B cell (primary cell): ENCODE data around the gene PNN. TPM values are rescaled to one million over a fixed set of nuclear protein-coding genes. Genes with fewer than 3 reads are reported as not detected.
A peak's percentile ranks its signal among the peaks of the same experiment; 100 is the strongest.

ENCODE experiments used
- ATAC-seq: fragments of 200-7000 bp; cut with Tn5 transposase; one replicate; pipeline ENCODE4 v1.10.0; 2021; ENCODE audit warnings: low read depth, mild to moderate bottlenecking, moderate number of reproducible peaks, moderate library complexity
- CTCF ChIA-PET: fragments of 350-600 bp; sonication (Branson Sonifier 250); formaldehyde crosslinking; loops from one replicate; lab custom pipeline; 2021; ENCODE audit warnings: antibody characterized with exemption, inconsistent platforms; lab: Charles Lee
- POLR2A ChIA-PET: fragments of 350-600 bp; sonication (Branson Sonifier 250); formaldehyde crosslinking; loops from one replicate; lab custom pipeline; 2021; ENCODE audit warnings: antibody characterized with exemption; lab: Charles Lee
- DNase-seq: peaks from one replicate; pipeline ENCODE4 v3.0.0; 2013
- H2AFZ ChIP-seq: 2 replicates; pipeline ENCODE4 v1.6.1; 2012; ENCODE audit warnings: mild to moderate bottlenecking, low read depth, low read length; ENCODE audit not compliant: insufficient read depth, poor library complexity, severe bottlenecking
- H3K27ac ChIP-seq, 2 donors: 1 replicate in 1 of 2; 2 replicates in 1 of 2; pipeline ENCODE4 v1.5.1; 2012 to 2013; ENCODE audit warnings: low read length in 2 of 2, mild to moderate bottlenecking in 2 of 2, moderate library complexity in 1 of 2
- H3K27me3 ChIP-seq, 4 experiments: fragments of 200-600 bp in 1 of 4; sonication (generic) in 1 of 4; replicated peaks in 1 of 4; 1 replicate in 2 of 4; 2 replicates in 2 of 4; pipeline versions ENCODE4 v1.6.1 to v1.7.0; 2013 to 2016; ENCODE audit warnings: low read length in 3 of 4, mild to moderate bottlenecking in 2 of 4, mixed read lengths in 1 of 4, moderate library complexity in 1 of 4; ENCODE audit not compliant: insufficient read depth in 4 of 4, control insufficient read depth in 3 of 4; ENCODE audit errors: control extremely low read depth in 1 of 4
- H3K36me3 ChIP-seq, 2 experiments: replicated peaks in 1 of 2; 1 replicate in 1 of 2; 2 replicates in 1 of 2; pipeline versions ENCODE4 v1.6.1 to v1.7.1; 2013; ENCODE audit warnings: low read length in 1 of 2; ENCODE audit not compliant: insufficient read depth in 2 of 2, control insufficient read depth in 1 of 2; ENCODE audit errors: control extremely low read depth in 1 of 2, extremely low read depth in 1 of 2
- H3K4me1 ChIP-seq, 2 donors: fragments of 200-600 bp in 1 of 2; sonication (generic) in 1 of 2; 1 replicate in 1 of 2; 2 replicates in 1 of 2; pipeline versions ENCODE4 v1.5.1 to v1.6.1; 2013 to 2017; ENCODE audit warnings: low read length in 2 of 2; ENCODE audit not compliant: control insufficient read depth in 2 of 2, insufficient read depth in 2 of 2
- H3K4me2 ChIP-seq: replicated peaks from 2 replicates; pipeline ENCODE3; 2012; ENCODE audit warnings: mild to moderate bottlenecking, low read depth, low read length; ENCODE audit not compliant: poor library complexity, severe bottlenecking
- H3K4me3 ChIP-seq, 5 experiments: fragments of 200-600 bp in 1 of 5; sonication (generic) in 1 of 5; 1 replicate in 3 of 5; 2 replicates in 2 of 5; pipeline versions ENCODE4 v1.5.1 to v1.7.0; 2011 to 2016; ENCODE audit warnings: low read length in 4 of 5, mild to moderate bottlenecking in 4 of 5, low read depth in 2 of 5, control low read depth in 1 of 5, moderate library complexity in 1 of 5; ENCODE audit not compliant: insufficient read depth in 1 of 5; ENCODE audit errors: control extremely low read depth in 1 of 5, extremely low read depth in 1 of 5
- H3K79me2 ChIP-seq: fragments of 200-600 bp; sonication (generic); one replicate; pipeline ENCODE4 v1.6.0; 2016; ENCODE audit warnings: low read length; ENCODE audit not compliant: control insufficient read depth, insufficient read depth
- H3K9ac ChIP-seq: fragments of 200-600 bp; sonication (generic); 2 replicates; pipeline ENCODE4 v1.6.1; 2017; ENCODE audit warnings: mild to moderate bottlenecking, low read length, moderate library complexity
- H3K9me3 ChIP-seq, 3 donors: one replicate each; pipeline versions ENCODE4 v1.6.1 to v1.7.1; 2013; ENCODE audit warnings: low read length in 2 of 3; ENCODE audit not compliant: control insufficient read depth in 2 of 3, insufficient read depth in 1 of 3; ENCODE audit errors: control extremely low read depth in 1 of 3
- H4K20me1 ChIP-seq: 2 replicates; pipeline ENCODE4 v1.6.0; 2012; ENCODE audit warnings: mild to moderate bottlenecking, low read length; ENCODE audit not compliant: insufficient read depth, control insufficient read depth, poor library complexity, severe bottlenecking
- H3K27ac Mint-ChIP-seq: one replicate; pipeline ENCODE4 v1.8.0; 2021; ENCODE audit warnings: mixed read lengths
- H3K27me3 Mint-ChIP-seq: one replicate; pipeline ENCODE4 v1.8.0; 2021; ENCODE audit warnings: mixed read lengths
- H3K4me1 Mint-ChIP-seq: one replicate; pipeline ENCODE4 v1.8.0; 2021; ENCODE audit warnings: mixed read lengths
- H3K4me3 Mint-ChIP-seq: one replicate; pipeline ENCODE4 v1.8.0; 2021; ENCODE audit warnings: mixed read lengths
- H3K9me3 Mint-ChIP-seq: one replicate; pipeline ENCODE4 v1.8.0; 2022; ENCODE audit warnings: mixed read lengths; ENCODE audit not compliant: insufficient read depth
- CTCF ChIP-seq: fragments of 200-600 bp; IDR thresholded peaks from one replicate; pipeline ENCODE4 v1.8.0; 2022; ENCODE audit warnings: antibody characterized with exemption, mild to moderate bottlenecking
- EZH2 ChIP-seq: IDR thresholded peaks from 2 replicates; pipeline ENCODE4 v1.6.1; 2012; ENCODE audit warnings: borderline replicate concordance, low read depth, mild to moderate bottlenecking, moderate library complexity, low read length; ENCODE audit not compliant: insufficient read depth, poor library complexity, severe bottlenecking
- whole genome bisulfite sequencing: methylation state at CpG from one replicate; pipeline ENCODE4 v1.1.5; 2013; ENCODE audit warnings: missing lambda C conversion rate; ENCODE audit not compliant: insufficient coverage; 5-methylcytosine and 5-hydroxymethylcytosine counted together
- intact Hi-C: fragments of 100-400 bp; cut with micrococcal nuclease; formaldehyde crosslinking; loops from one replicate; pipeline ENCODE4 v1.10.0; 2022
- polyA plus RNA-seq: library from polyadenylated mRNA; depleted of rRNA; stranded (reverse); fragments of >200 nt; gene quantifications from 2 replicates; pipeline ENCODE4 v1.2.3, GENCODE V29; 2012
- total RNA-seq, 2 donors: library from RNA; stranded (reverse); fragments of 120-200 nt in 1 of 2; gene quantifications; 1 replicate in 1 of 2; 2 replicates in 1 of 2; pipeline versions ENCODE4 v1.2.3 to v1.2.4, GENCODE V29; 2013 to 2022

Gene PNN
- total and polyA plus RNA-seq, 2 donors (not counting 1 experiment from before 2014, with no cell fraction given) = 49.7 to 134 TPM

DNA sequence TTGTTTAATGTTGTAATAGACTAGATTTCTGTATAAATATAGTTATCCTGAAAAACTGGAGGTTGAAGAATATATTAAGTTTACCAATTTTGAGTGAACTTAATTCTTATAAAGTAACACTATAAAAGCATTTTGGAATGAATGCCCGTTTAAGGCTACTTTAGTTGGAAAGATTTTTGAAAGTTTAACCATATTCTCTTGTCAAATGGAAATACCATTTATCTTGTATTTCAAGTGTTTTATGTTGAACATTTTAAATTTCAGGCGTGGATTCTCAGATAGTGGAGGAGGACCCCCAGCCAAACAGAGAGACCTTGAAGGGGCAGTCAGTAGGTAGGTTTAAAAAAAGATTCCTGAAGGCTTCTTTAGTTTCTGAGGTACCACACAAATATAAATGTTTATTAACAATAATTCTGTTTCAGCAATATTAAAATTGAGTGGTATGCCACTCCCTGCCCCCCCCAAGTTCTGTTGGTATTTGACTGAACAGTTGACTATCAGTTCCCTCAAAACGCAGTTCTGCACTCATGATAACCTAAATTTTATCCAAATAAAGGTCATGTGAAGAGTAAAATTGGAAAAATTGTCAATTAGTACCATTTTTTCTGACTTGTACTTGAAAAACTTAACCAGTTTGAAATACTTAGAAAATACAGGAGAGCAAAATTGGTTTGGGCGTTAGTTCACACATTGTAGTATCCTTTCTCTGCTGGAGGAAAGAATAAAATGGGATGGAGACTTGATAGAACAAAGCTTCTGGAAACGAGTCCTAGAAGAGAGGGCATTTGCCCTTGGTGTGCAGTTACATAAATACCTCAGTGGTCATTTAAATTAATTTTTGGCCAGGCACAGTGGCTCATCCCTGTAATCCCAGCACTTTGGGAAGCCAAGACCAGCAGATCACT lies 1.5 kb downstream of the PNN start:
- WGBS = no CpG with 5 or more reads among the region's 5 CpGs
- no peaks in the 10 kb centered on the region for H3K9me3 ChIP-seq
- H3K4me1 Mint-ChIP-seq = peaks cover 28% of the 10 kb centered on the region
- peaks cover 11 to 18% of the 10 kb centered on the region in 2 donors for H3K4me1 ChIP-seq
- peaks cover 31% of the 10 kb centered on the region for H4K20me1 ChIP-seq
- peak overlapping the region; percentile 97 for H3K4me3 Mint-ChIP-seq
- no peak overlapping the region for H2AFZ ChIP-seq
- intact Hi-C loops = no loop called here
- H3K27ac ChIP-seq = peak overlapping the region in 1 of 2 donors; percentile 95
- H3K27ac Mint-ChIP-seq = peak overlapping the region; percentile 99
- H3K27me3 Mint-ChIP-seq = no peaks in the 10 kb centered on the region
- H3K4me2 ChIP-seq = peak overlapping the region; percentile 90
- DNase-seq = no peak
- TF ChIP-seq CTCF = no peak
- no peak for TF ChIP-seq EZH2
- CTCF ChIA-PET = no interaction called here
- H3K79me2 ChIP-seq = peaks cover 27% of the 10 kb centered on the region
- peak overlapping the region; percentile 99 for H3K9ac ChIP-seq
- H3K27me3 ChIP-seq = no peaks in the 10 kb centered on the region
- H3K4me3 ChIP-seq = peak overlapping the region in 4 of 5 experiments; percentile 84 to 97 (median 90)
- peaks cover 24 to 50% of the 10 kb centered on the region in 2 experiments for H3K36me3 ChIP-seq
- H3K9me3 Mint-ChIP-seq = no peaks in the 10 kb centered on the region
- POLR2A ChIA-PET = no interaction called here
- no peak for ATAC-seq

DNA sequence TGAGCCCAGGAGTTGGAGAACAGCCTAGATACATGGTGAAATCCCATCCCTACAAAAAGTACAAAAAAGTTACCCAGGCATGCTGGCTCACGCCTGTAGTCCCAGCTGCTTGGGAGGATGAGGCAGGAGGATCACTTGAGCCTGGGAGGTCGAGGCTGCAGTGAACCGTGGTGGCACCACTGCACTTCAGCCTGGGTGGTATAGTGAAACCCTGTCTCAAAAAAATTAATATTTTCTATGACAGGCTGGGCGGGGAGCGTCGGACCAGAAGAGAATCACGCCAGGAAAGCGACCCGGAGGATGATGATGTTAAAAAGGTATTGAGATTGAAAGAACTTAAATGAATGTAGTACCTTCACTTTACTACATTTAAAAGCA lies 2.1 kb downstream of the PNN start:
- peaks cover 32% of the 10 kb centered on the region for H4K20me1 ChIP-seq
- DNase-seq (no peak), ATAC-seq (no peak)
- H3K36me3 ChIP-seq = peaks cover 24 to 55% of the 10 kb centered on the region in 2 experiments
- WGBS = 100% methylated on average over 3 of the region's 9 CpGs
- H3K9me3 ChIP-seq = no peaks in the 10 kb centered on the region
- H3K27ac ChIP-seq = no peak overlapping the region
- Mint-ChIP-seq H3K4me1 (peaks cover 28% of the 10 kb centered on the region), H3K9me3 (no peaks in the 10 kb centered on the region), H3K27me3 (no peaks in the 10 kb centered on the region), H3K27ac (peak overlapping the region; percentile 37), H3K4me3 (peak overlapping the region; percentile 40)
- H3K4me1 ChIP-seq = peaks cover 11 to 18% of the 10 kb centered on the region in 2 donors
- ChIA-PET CTCF (no interaction called here), POLR2A (no interaction called here)
- H3K4me3 ChIP-seq = no peak overlapping the region
- peaks cover 27% of the 10 kb centered on the region for H3K79me2 ChIP-seq
- no peaks in the 10 kb centered on the region for H3K27me3 ChIP-seq
- no peak overlapping the region for H3K4me2 ChIP-seq
- TF ChIP-seq EZH2 = no peak
- no peak for TF ChIP-seq CTCF
- H3K9ac ChIP-seq = no peak overlapping the region
- intact Hi-C loops = no loop called here
- H2AFZ ChIP-seq = no peak overlapping the region
